ENCODE results near the gene CNTNAP5. TPM values are rescaled to one million over a fixed set of nuclear protein-coding genes. Genes with fewer than 3 reads are reported as not detected.
"Not testable (repeated sequence)": the region's sequence is repeated elsewhere in the genome, so short reads cannot be mapped to it uniquely, and the experiment has no call there.

CNTNAP5 gene
- total and polyA plus RNA-seq, 4 donors = 16.7 to 63.2 (median 39.1) TPM

- Histone ChIP-seq H3K27me3 (ENCODE audit: control insufficient read depth, insufficient read depth, low read length) (no peaks in the 10 kb centered on the region), H3K4me1 (ENCODE audit: control insufficient read depth, insufficient read depth, low read length) (no peaks in the 10 kb centered on the region), H3K27ac (ENCODE audit: low read depth, low read length) (no peak overlapping the region), H3K36me3 (ENCODE audit: control insufficient read depth, insufficient read depth, low read length) (no peaks in the 10 kb centered on the region), H3K9me3 (ENCODE audit: control insufficient read depth, insufficient read depth, low read length) (no peaks in the 10 kb centered on the region), H3K4me3 (ENCODE audit: low read depth, low read length) (no peak overlapping the region)
- DNase-seq (ENCODE audit: low read depth in 4 of 6, low spot score in 6 of 6) = no peak
- WGBS (ENCODE audit: insufficient coverage) = 61% methylated on average over 2 of the region's 4 CpGs
These were observed 318.9 kb downstream of the CNTNAP5 start for GRCh38 chr2:124343827-124344498.

GRCh38 chr2:124347209-124347608, 322.1 kb downstream of the CNTNAP5 start:
- Histone ChIP-seq H3K9me3 (ENCODE audit: control insufficient read depth, insufficient read depth, low read length) (no peaks in the 10 kb centered on the region), H3K36me3 (ENCODE audit: control insufficient read depth, insufficient read depth, low read length) (no peaks in the 10 kb centered on the region), H3K4me1 (ENCODE audit: control insufficient read depth, insufficient read depth, low read length) (no peaks in the 10 kb centered on the region), H3K27ac (ENCODE audit: low read depth, low read length) (no peak overlapping the region), H3K4me3 (ENCODE audit: low read depth, low read length) (no peak overlapping the region), H3K27me3 (ENCODE audit: control insufficient read depth, insufficient read depth, low read length) (no peaks in the 10 kb centered on the region)
- no peak for DNase-seq (ENCODE audit: low read depth in 4 of 6, low spot score in 6 of 6)
- WGBS (ENCODE audit: insufficient coverage) = 80% methylated on average over 2 of the region's 7 CpGs

DNA sequence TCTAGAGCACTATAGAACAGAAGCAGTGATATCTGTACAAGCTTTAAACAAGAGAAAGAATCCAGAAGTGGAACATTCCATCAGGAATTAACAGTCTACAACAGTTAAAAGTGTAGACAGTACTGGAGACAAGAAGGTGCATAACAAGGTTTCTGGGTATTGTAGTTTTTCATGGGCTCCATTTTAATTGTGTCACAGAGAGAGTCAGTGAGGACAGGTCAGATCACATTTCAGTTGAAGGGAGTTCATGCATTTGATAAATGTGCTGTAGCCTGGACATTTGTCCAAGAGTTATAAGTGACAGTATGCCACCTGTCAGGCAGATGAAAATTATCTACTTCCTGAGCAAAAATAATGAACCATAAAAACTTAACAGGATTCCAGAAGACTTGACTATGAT, 328.6 kb downstream of the CNTNAP5 start:
- Histone ChIP-seq H3K36me3 (ENCODE audit: control insufficient read depth, insufficient read depth, low read length) (no peaks in the 10 kb centered on the region), H3K9me3 (ENCODE audit: control insufficient read depth, insufficient read depth, low read length) (no peaks in the 10 kb centered on the region), H3K27me3 (ENCODE audit: control insufficient read depth, insufficient read depth, low read length) (no peaks in the 10 kb centered on the region), H3K4me3 (ENCODE audit: low read depth, low read length) (no peak overlapping the region), H3K4me1 (ENCODE audit: control insufficient read depth, insufficient read depth, low read length) (no peaks in the 10 kb centered on the region), H3K27ac (ENCODE audit: low read depth, low read length) (no peak overlapping the region)
- DNase-seq (ENCODE audit: low read depth in 4 of 6, low spot score in 6 of 6) = no peak

GRCh38 chr2:124354466-124354865, 329.4 kb downstream of the CNTNAP5 start:
- WGBS (ENCODE audit: insufficient coverage) = 100% methylated on average over 1 of the region's 3 CpGs
- no peaks in the 10 kb centered on the region for H3K9me3 ChIP-seq (ENCODE audit: control insufficient read depth, insufficient read depth, low read length)
- H3K4me3 ChIP-seq (ENCODE audit: low read depth, low read length) = no peak overlapping the region
- H3K36me3 ChIP-seq (ENCODE audit: control insufficient read depth, insufficient read depth, low read length) = no peaks in the 10 kb centered on the region
- H3K27ac ChIP-seq (ENCODE audit: low read depth, low read length) = no peak overlapping the region
- H3K4me1 ChIP-seq (ENCODE audit: control insufficient read depth, insufficient read depth, low read length) = no peaks in the 10 kb centered on the region
- no peaks in the 10 kb centered on the region for H3K27me3 ChIP-seq (ENCODE audit: control insufficient read depth, insufficient read depth, low read length)
- DNase-seq (ENCODE audit: low read depth in 4 of 6, low spot score in 6 of 6) = no peak

GRCh38 chr2:124361966-124362365, 336.9 kb downstream of the CNTNAP5 start:
- not testable (repeated sequence) for H3K4me3 ChIP-seq (ENCODE audit: low read depth, low read length); H3K27me3 ChIP-seq (ENCODE audit: control insufficient read depth, insufficient read depth, low read length); H3K36me3 ChIP-seq (ENCODE audit: control insufficient read depth, insufficient read depth, low read length); H3K4me1 ChIP-seq (ENCODE audit: control insufficient read depth, insufficient read depth, low read length); H3K27ac ChIP-seq (ENCODE audit: low read depth, low read length); H3K9me3 ChIP-seq (ENCODE audit: control insufficient read depth, insufficient read depth, low read length); DNase-seq (ENCODE audit: low read depth in 4 of 6, low spot score in 6 of 6)
- 94% methylated on average over 21 of the region's 28 CpGs for WGBS (ENCODE audit: insufficient coverage)

DNA sequence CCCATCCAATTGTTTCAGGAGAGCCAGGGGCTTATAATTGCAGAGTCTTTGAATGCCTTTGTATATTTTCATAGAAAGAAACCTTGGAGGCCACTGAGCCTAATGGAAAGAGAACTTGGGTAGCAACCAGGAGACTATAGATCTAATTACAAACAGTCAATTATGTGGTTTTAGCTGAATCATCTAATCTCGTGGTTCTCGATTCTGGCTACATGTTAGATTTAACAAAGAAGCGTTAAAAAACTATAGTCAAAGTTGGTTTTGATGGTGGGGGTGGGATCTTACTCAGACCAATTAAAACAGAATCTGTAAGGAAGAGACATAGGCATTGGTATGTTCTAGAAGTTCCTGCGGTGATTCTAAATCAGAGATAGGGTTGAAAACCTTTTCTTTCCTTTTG, 344.1 kb downstream of the CNTNAP5 start:
- Histone ChIP-seq H3K36me3 (ENCODE audit: control insufficient read depth, insufficient read depth, low read length) (no peaks in the 10 kb centered on the region), H3K4me1 (ENCODE audit: control insufficient read depth, insufficient read depth, low read length) (no peaks in the 10 kb centered on the region), H3K4me3 (ENCODE audit: low read depth, low read length) (no peak overlapping the region), H3K27me3 (ENCODE audit: control insufficient read depth, insufficient read depth, low read length) (no peaks in the 10 kb centered on the region), H3K27ac (ENCODE audit: low read depth, low read length) (no peak overlapping the region), H3K9me3 (ENCODE audit: control insufficient read depth, insufficient read depth, low read length) (no peaks in the 10 kb centered on the region)
- no peak for DNase-seq (ENCODE audit: low read depth in 4 of 6, low spot score in 6 of 6)
- no CpG with 5 or more reads among the region's 4 CpGs for WGBS (ENCODE audit: insufficient coverage)

DNA sequence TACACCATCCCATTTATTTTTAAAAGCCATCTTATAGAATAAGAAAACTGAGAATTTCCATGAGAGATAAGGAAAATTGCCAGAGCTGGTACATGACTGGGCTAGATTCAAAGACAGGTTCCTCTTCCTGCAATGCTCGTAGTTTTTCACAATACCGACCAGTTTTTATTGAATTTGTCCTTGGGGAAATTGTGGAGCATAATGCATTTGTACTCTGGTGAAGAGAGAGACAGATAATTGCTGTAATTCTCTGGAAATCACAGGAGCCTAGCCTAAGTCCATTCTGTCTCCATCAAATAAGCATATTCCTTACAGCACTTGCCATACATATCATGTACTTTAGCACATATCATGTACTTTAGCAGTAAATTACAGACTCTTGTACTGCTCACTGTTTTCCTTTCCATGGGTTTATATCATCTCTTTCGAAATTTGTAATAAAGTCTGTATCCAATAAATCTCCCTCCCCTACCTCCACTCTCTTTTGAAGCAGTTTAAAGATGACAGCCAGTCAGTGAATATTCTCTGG, 355.2 kb downstream of the CNTNAP5 start:
- DNase-seq (ENCODE audit: low read depth in 4 of 6, low spot score in 6 of 6) = peak in 1 of 6 donors; percentile 63
- Histone ChIP-seq H3K36me3 (ENCODE audit: control insufficient read depth, insufficient read depth, low read length) (no peaks in the 10 kb centered on the region), H3K27ac (ENCODE audit: low read depth, low read length) (no peak overlapping the region), H3K9me3 (ENCODE audit: control insufficient read depth, insufficient read depth, low read length) (no peaks in the 10 kb centered on the region), H3K4me3 (ENCODE audit: low read depth, low read length) (no peak overlapping the region), H3K4me1 (ENCODE audit: control insufficient read depth, insufficient read depth, low read length) (no peaks in the 10 kb centered on the region), H3K27me3 (ENCODE audit: control insufficient read depth, insufficient read depth, low read length) (no peaks in the 10 kb centered on the region)
- WGBS (ENCODE audit: insufficient coverage) = 70% methylated on average over 2 of the region's 3 CpGs

- H3K9me3 ChIP-seq (ENCODE audit: control insufficient read depth, insufficient read depth, low read length) = no peaks in the 10 kb centered on the region
- no peak overlapping the region for H3K4me3 ChIP-seq (ENCODE audit: low read depth, low read length)
- WGBS (ENCODE audit: insufficient coverage) = 100% methylated on average over 1 of the region's 1 CpG
- DNase-seq (ENCODE audit: low read depth in 4 of 6, low spot score in 6 of 6) = no peak
- H3K36me3 ChIP-seq (ENCODE audit: control insufficient read depth, insufficient read depth, low read length) = no peaks in the 10 kb centered on the region
- no peak overlapping the region for H3K27ac ChIP-seq (ENCODE audit: low read depth, low read length)
- no peaks in the 10 kb centered on the region for H3K4me1 ChIP-seq (ENCODE audit: control insufficient read depth, insufficient read depth, low read length)
- no peaks in the 10 kb centered on the region for H3K27me3 ChIP-seq (ENCODE audit: control insufficient read depth, insufficient read depth, low read length)
These were observed 357.1 kb downstream of the CNTNAP5 start for GRCh38 chr2:124382067-124382618.

DNA sequence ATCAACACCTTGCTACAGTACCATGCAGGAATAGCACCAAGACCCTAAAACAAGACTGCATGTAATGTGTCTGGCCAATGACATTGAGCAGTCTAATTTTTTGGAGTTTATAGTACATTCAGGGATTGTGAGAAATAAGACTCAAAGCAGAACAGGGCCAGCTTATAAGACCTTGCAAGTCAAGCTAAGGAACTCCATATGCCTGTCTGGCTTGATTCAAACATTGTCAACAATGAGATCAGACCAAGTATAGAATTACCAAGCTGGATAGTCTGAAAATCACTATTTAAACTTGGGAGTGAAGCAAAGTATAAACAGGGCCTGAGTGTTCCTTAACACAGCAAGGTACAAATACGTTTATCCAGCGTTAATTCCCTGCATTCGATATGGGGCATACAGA, 370.9 kb downstream of the CNTNAP5 start:
- H3K27ac ChIP-seq (ENCODE audit: low read depth, low read length) = no peak overlapping the region
- no peak overlapping the region for H3K4me3 ChIP-seq (ENCODE audit: low read depth, low read length)
- DNase-seq (ENCODE audit: low read depth in 4 of 6, low spot score in 6 of 6) = no peak
- no peaks in the 10 kb centered on the region for H3K36me3 ChIP-seq (ENCODE audit: control insufficient read depth, insufficient read depth, low read length)
- no peaks in the 10 kb centered on the region for H3K27me3 ChIP-seq (ENCODE audit: control insufficient read depth, insufficient read depth, low read length)
- 91% methylated on average over 3 of the region's 3 CpGs for WGBS (ENCODE audit: insufficient coverage)
- no peaks in the 10 kb centered on the region for H3K9me3 ChIP-seq (ENCODE audit: control insufficient read depth, insufficient read depth, low read length)
- no peaks in the 10 kb centered on the region for H3K4me1 ChIP-seq (ENCODE audit: control insufficient read depth, insufficient read depth, low read length)

- H3K27me3 ChIP-seq (ENCODE audit: control insufficient read depth, insufficient read depth, low read length) = no peaks in the 10 kb centered on the region
- no peak for DNase-seq (ENCODE audit: low read depth in 4 of 6, low spot score in 6 of 6)
- H3K36me3 ChIP-seq (ENCODE audit: control insufficient read depth, insufficient read depth, low read length) = no peaks in the 10 kb centered on the region
- no peaks in the 10 kb centered on the region for H3K9me3 ChIP-seq (ENCODE audit: control insufficient read depth, insufficient read depth, low read length)
- WGBS (ENCODE audit: insufficient coverage) = 93% methylated on average over 3 of the region's 3 CpGs
- no peaks in the 10 kb centered on the region for H3K4me1 ChIP-seq (ENCODE audit: control insufficient read depth, insufficient read depth, low read length)
- H3K27ac ChIP-seq (ENCODE audit: low read depth, low read length) = no peak overlapping the region
- no peak overlapping the region for H3K4me3 ChIP-seq (ENCODE audit: low read depth, low read length)
These were observed 377.2 kb downstream of the CNTNAP5 start for GRCh38 chr2:124402274-124402673.
